Stimulated activated naive B cell treated with anti-CD40 and anti-IgM and Interleukin-4, amounts not matched to agents 10 μg/mL and 1 μg/mL and 100 μg/mL, for 72 hours (primary cell): Measurements from ENCODE around the gene GPR176.
"Not testable (repeated sequence)": the region's sequence is repeated elsewhere in the genome, so short reads cannot be mapped to it uniquely, and the experiment has no call there.

Source experiments
- ATAC-seq, 2 donors: fragments of 150-1000 bp; cut with Tn5 transposase; replicated peaks; 2 replicates each; pipeline ENCODE4 v1.10.0; 2021; ENCODE audit warnings: moderate library complexity in 1 of 2
- DNase-seq: peaks from one replicate; pipeline ENCODE4 v3.0.0; 2021
- H3K27ac Mint-ChIP-seq: one replicate; pipeline ENCODE4 v1.8.0; 2022; ENCODE audit warnings: mild to moderate bottlenecking, mixed read lengths
- H3K27me3 Mint-ChIP-seq, 2 donors: one replicate each; pipeline ENCODE4 v1.8.0; 2022; ENCODE audit warnings: mixed read lengths in 2 of 2
- H3K36me3 Mint-ChIP-seq, 2 donors: one replicate each; pipeline ENCODE4 v1.8.0; 2022; ENCODE audit warnings: mixed read lengths in 2 of 2, mild to moderate bottlenecking in 1 of 2
- H3K4me1 Mint-ChIP-seq, 2 donors: one replicate each; pipeline ENCODE4 v1.8.0; 2022; ENCODE audit warnings: mixed read lengths in 2 of 2, mild to moderate bottlenecking in 1 of 2
- H3K4me3 Mint-ChIP-seq, 2 donors: one replicate each; pipeline ENCODE4 v1.8.0; 2022; ENCODE audit warnings: mild to moderate bottlenecking in 2 of 2, mixed read lengths in 2 of 2, moderate library complexity in 1 of 2
- H3K9me3 Mint-ChIP-seq, 2 donors: one replicate each; pipeline ENCODE4 v1.8.0; 2022; ENCODE audit warnings: mixed read lengths in 2 of 2, mild to moderate bottlenecking in 1 of 2

GPR176 gene

GRCh38 chr15:39814489-39814888, 105.6 kb downstream of the GPR176 start:
- H3K27me3 Mint-ChIP-seq, result peaks cover 0 to 3% of the 10 kb centered on the region in 2 donors
- no peak overlapping the region for H3K4me3 Mint-ChIP-seq
- no peaks in the 10 kb centered on the region for H3K9me3 Mint-ChIP-seq
- no peaks in the 10 kb centered on the region for H3K36me3 Mint-ChIP-seq
- no peak overlapping the region for H3K27ac Mint-ChIP-seq
- no peak for DNase-seq
- no peaks in the 10 kb centered on the region for H3K4me1 Mint-ChIP-seq
- ATAC-seq, result no peak

GRCh38 chr15:39812651-39813050, 107.4 kb downstream of the GPR176 start:
- not testable (repeated sequence) for H3K9me3 Mint-ChIP-seq, ATAC-seq, DNase-seq, H3K4me1 Mint-ChIP-seq, H3K27ac Mint-ChIP-seq, H3K36me3 Mint-ChIP-seq, H3K4me3 Mint-ChIP-seq
- peaks cover 0 to 10% of the 10 kb centered on the region in 2 donors for H3K27me3 Mint-ChIP-seq

GRCh38 chr15:39808909-39809308, 111.2 kb downstream of the GPR176 start:
- Mint-ChIP-seq H3K4me3 (no peak overlapping the region), H3K9me3 (no peaks in the 10 kb centered on the region), H3K27me3 (peaks cover 0 to 7% of the 10 kb centered on the region in 2 donors), H3K4me1 (no peaks in the 10 kb centered on the region), H3K27ac (no peak overlapping the region), H3K36me3 (no peaks in the 10 kb centered on the region)
- ATAC-seq (no peak), DNase-seq (no peak)

GRCh38 chr15:39807791-39808190, 112.3 kb downstream of the GPR176 start:
- no peaks in the 10 kb centered on the region for H3K9me3 Mint-ChIP-seq
- no peak overlapping the region for H3K27ac Mint-ChIP-seq
- no peaks in the 10 kb centered on the region for H3K4me1 Mint-ChIP-seq

GRCh38 chr15:39804026-39804425, 116.0 kb downstream of the GPR176 start:
- peaks cover 0 to 7% of the 10 kb centered on the region in 2 donors for H3K27me3 Mint-ChIP-seq
- H3K4me3 Mint-ChIP-seq, result no peak overlapping the region
- ATAC-seq, result no peak

More at GRCh38 chr15:39807791-39808190, 112.3 kb downstream of the GPR176 start:
- no peaks in the 10 kb centered on the region for H3K36me3 Mint-ChIP-seq
- H3K27me3 Mint-ChIP-seq, result peaks cover 0 to 7% of the 10 kb centered on the region in 2 donors
- DNase-seq (no peak), ATAC-seq (no peak)
- H3K4me3 Mint-ChIP-seq, result no peak overlapping the region

GRCh38 chr15:39803016-39803415, 117.0 kb downstream of the GPR176 start:
- Mint-ChIP-seq H3K4me3 (no peak overlapping the region), H3K27me3 (peaks cover 0 to 2% of the 10 kb centered on the region in 2 donors), H3K9me3 (no peaks in the 10 kb centered on the region), H3K4me1 (no peaks in the 10 kb centered on the region), H3K36me3 (peaks cover 0 to 4% of the 10 kb centered on the region in 2 donors), H3K27ac (no peak overlapping the region)
- DNase-seq (no peak), ATAC-seq (no peak)

More at GRCh38 chr15:39804026-39804425, 116.0 kb downstream of the GPR176 start:
- Mint-ChIP-seq H3K9me3 (no peaks in the 10 kb centered on the region), H3K36me3 (peaks cover 0 to 4% of the 10 kb centered on the region in 2 donors), H3K27ac (no peak overlapping the region), H3K4me1 (no peaks in the 10 kb centered on the region)
- no peak for DNase-seq

GRCh38 chr15:39801641-39802309, 118.3 kb downstream of the GPR176 start:
- H3K4me1 Mint-ChIP-seq, result no peaks in the 10 kb centered on the region
- H3K4me3 Mint-ChIP-seq, result no peak overlapping the region
- peak; percentile 52 to 68 for ATAC-seq
- no peak overlapping the region for H3K27ac Mint-ChIP-seq
- no peak for DNase-seq
- no peaks in the 10 kb centered on the region for H3K9me3 Mint-ChIP-seq
- peaks cover 0 to 4% of the 10 kb centered on the region in 2 donors for H3K36me3 Mint-ChIP-seq
- peaks cover 0 to 5% of the 10 kb centered on the region in 2 donors for H3K27me3 Mint-ChIP-seq

- no peak overlapping the region for H3K27ac Mint-ChIP-seq
- H3K36me3 Mint-ChIP-seq, result peaks cover 0 to 4% of the 10 kb centered on the region in 2 donors
- ATAC-seq (no peak), DNase-seq (no peak)
- no peaks in the 10 kb centered on the region for H3K4me1 Mint-ChIP-seq
- H3K9me3 Mint-ChIP-seq, result no peaks in the 10 kb centered on the region
- H3K4me3 Mint-ChIP-seq, result no peak overlapping the region
- peaks cover 9 to 16% of the 10 kb centered on the region in 2 donors for H3K27me3 Mint-ChIP-seq
These were observed 120.5 kb downstream of the GPR176 start for GRCh38 chr15:39799552-39800011.

GRCh38 chr15:39798382-39798781, 121.7 kb downstream of the GPR176 start:
- Mint-ChIP-seq H3K4me1 (no peaks in the 10 kb centered on the region), H3K27me3 (peaks cover 9 to 24% of the 10 kb centered on the region in 2 donors), H3K4me3 (no peak overlapping the region), H3K27ac (no peak overlapping the region), H3K9me3 (no peaks in the 10 kb centered on the region), H3K36me3 (peaks cover 0 to 4% of the 10 kb centered on the region in 2 donors)
- DNase-seq, result no peak
- no peak for ATAC-seq

GRCh38 chr15:39797407-39797806, 122.7 kb downstream of the GPR176 start:
- peaks cover 9 to 24% of the 10 kb centered on the region in 2 donors for H3K27me3 Mint-ChIP-seq
- ATAC-seq (no peak), DNase-seq (no peak)

GRCh38 chr15:39796601-39797000, 123.5 kb downstream of the GPR176 start:
- no peak overlapping the region for H3K27ac Mint-ChIP-seq
- no peaks in the 10 kb centered on the region for H3K9me3 Mint-ChIP-seq
- no peaks in the 10 kb centered on the region for H3K4me1 Mint-ChIP-seq
- no peak overlapping the region for H3K4me3 Mint-ChIP-seq
- ATAC-seq (no peak), DNase-seq (no peak)
- peaks cover 9 to 24% of the 10 kb centered on the region in 2 donors for H3K27me3 Mint-ChIP-seq
- H3K36me3 Mint-ChIP-seq, result peaks cover 0 to 4% of the 10 kb centered on the region in 2 donors

More at GRCh38 chr15:39797407-39797806, 122.7 kb downstream of the GPR176 start:
- no peak overlapping the region for H3K27ac Mint-ChIP-seq
- no peaks in the 10 kb centered on the region for H3K9me3 Mint-ChIP-seq
- no peak overlapping the region for H3K4me3 Mint-ChIP-seq
- no peaks in the 10 kb centered on the region for H3K4me1 Mint-ChIP-seq
- peaks cover 0 to 4% of the 10 kb centered on the region in 2 donors for H3K36me3 Mint-ChIP-seq

GRCh38 chr15:39795486-39795885, 124.6 kb downstream of the GPR176 start:
- Mint-ChIP-seq H3K9me3 (no peaks in the 10 kb centered on the region), H3K4me3 (no peak overlapping the region), H3K36me3 (peaks cover 0 to under 1% of the 10 kb centered on the region in 2 donors), H3K27ac (no peak overlapping the region), H3K4me1 (no peaks in the 10 kb centered on the region), H3K27me3 (peaks cover 9 to 24% of the 10 kb centered on the region in 2 donors)
- DNase-seq (no peak), ATAC-seq (no peak)

GRCh38 chr15:39794954-39795353, 125.1 kb downstream of the GPR176 start:
- H3K36me3 Mint-ChIP-seq, result no peaks in the 10 kb centered on the region
- no peaks in the 10 kb centered on the region for H3K4me1 Mint-ChIP-seq
- no peaks in the 10 kb centered on the region for H3K9me3 Mint-ChIP-seq
- peaks cover 9 to 24% of the 10 kb centered on the region in 2 donors for H3K27me3 Mint-ChIP-seq
- DNase-seq (no peak), ATAC-seq (no peak)
- no peak overlapping the region for H3K27ac Mint-ChIP-seq
- H3K4me3 Mint-ChIP-seq, result no peak overlapping the region

- DNase-seq (no peak), ATAC-seq (no peak)
- Mint-ChIP-seq H3K36me3 (no peaks in the 10 kb centered on the region), H3K4me3 (no peak overlapping the region), H3K27me3 (peaks cover 9 to 24% of the 10 kb centered on the region in 2 donors), H3K4me1 (no peaks in the 10 kb centered on the region), H3K27ac (no peak overlapping the region), H3K9me3 (no peaks in the 10 kb centered on the region)
These were observed 126.1 kb downstream of the GPR176 start for GRCh38 chr15:39793923-39794322.

GRCh38 chr15:39792844-39793335, 127.2 kb downstream of the GPR176 start:
- H3K4me1 Mint-ChIP-seq, result peaks cover 1 to 5% of the 10 kb centered on the region in 2 donors
- H3K9me3 Mint-ChIP-seq, result no peaks in the 10 kb centered on the region
- H3K27me3 Mint-ChIP-seq, result peaks cover 9 to 24% of the 10 kb centered on the region in 2 donors
- DNase-seq (no peak), ATAC-seq (no peak)
- H3K27ac Mint-ChIP-seq, result no peak overlapping the region
- no peak overlapping the region for H3K4me3 Mint-ChIP-seq
- no peaks in the 10 kb centered on the region for H3K36me3 Mint-ChIP-seq
